Glutamatergic neuron (in vitro differentiated cells): ENCODE measurements around the gene FES. TPM values are rescaled to one million over a fixed set of nuclear protein-coding genes. Genes with fewer than 3 reads are reported as not detected.

Experiments
- DNase-seq: peaks from one replicate; pipeline ENCODE4 v3.0.0; 2022
- H3K27ac Mint-ChIP-seq: one replicate; pipeline ENCODE4 v1.8.0; 2020; ENCODE audit warnings: mild to moderate bottlenecking, mixed read lengths, inconsistent platforms; ENCODE audit not compliant: unreplicated experiment
- H3K27me3 Mint-ChIP-seq: one replicate; pipeline ENCODE4 v1.8.0; 2020; ENCODE audit warnings: mild to moderate bottlenecking, moderate library complexity, mixed read lengths, inconsistent platforms; ENCODE audit not compliant: unreplicated experiment
- H3K36me3 Mint-ChIP-seq: one replicate; pipeline ENCODE4 v1.8.0; 2020; ENCODE audit warnings: mild to moderate bottlenecking, mixed read lengths, inconsistent platforms; ENCODE audit not compliant: unreplicated experiment
- H3K4me1 Mint-ChIP-seq: one replicate; pipeline ENCODE4 v1.8.0; 2020; ENCODE audit warnings: mild to moderate bottlenecking, low read depth, mixed read lengths, inconsistent platforms; ENCODE audit not compliant: unreplicated experiment
- H3K4me3 Mint-ChIP-seq: one replicate; pipeline ENCODE4 v1.8.0; 2020; ENCODE audit warnings: mild to moderate bottlenecking, mixed read lengths, inconsistent platforms; ENCODE audit not compliant: unreplicated experiment
- H3K9me3 Mint-ChIP-seq: one replicate; pipeline ENCODE4 v1.8.0; 2020; ENCODE audit warnings: mild to moderate bottlenecking, moderate library complexity, mixed read lengths, inconsistent platforms; ENCODE audit not compliant: unreplicated experiment
- total RNA-seq: library from RNA; stranded (reverse); fragmentation: NEBNext Ultra II Directional; extraction: Animal tissue kit (Norgen Biotek cat#: 25700); gene quantifications from one replicate; pipeline ENCODE4 v1.2.1, GENCODE V29; 2021; ENCODE audit not compliant: unreplicated experiment
- TF ChIP-seq, protein P1 (sequence below): fragments of 200-600 bp; sonication (generic); IDR thresholded peaks from one replicate; pipeline ENCODE4 v1.5.0; 2021; ENCODE audit not compliant: partially characterized antibody, unreplicated experiment

The FES gene
- total RNA-seq, 1 donor from 2014 or later: 3.3 TPM

- H3K36me3 Mint-ChIP-seq: peaks cover 6% of the 10 kb centered on the region
- DNase-seq: peak; percentile 76
- TF ChIP-seq, protein P1, sequence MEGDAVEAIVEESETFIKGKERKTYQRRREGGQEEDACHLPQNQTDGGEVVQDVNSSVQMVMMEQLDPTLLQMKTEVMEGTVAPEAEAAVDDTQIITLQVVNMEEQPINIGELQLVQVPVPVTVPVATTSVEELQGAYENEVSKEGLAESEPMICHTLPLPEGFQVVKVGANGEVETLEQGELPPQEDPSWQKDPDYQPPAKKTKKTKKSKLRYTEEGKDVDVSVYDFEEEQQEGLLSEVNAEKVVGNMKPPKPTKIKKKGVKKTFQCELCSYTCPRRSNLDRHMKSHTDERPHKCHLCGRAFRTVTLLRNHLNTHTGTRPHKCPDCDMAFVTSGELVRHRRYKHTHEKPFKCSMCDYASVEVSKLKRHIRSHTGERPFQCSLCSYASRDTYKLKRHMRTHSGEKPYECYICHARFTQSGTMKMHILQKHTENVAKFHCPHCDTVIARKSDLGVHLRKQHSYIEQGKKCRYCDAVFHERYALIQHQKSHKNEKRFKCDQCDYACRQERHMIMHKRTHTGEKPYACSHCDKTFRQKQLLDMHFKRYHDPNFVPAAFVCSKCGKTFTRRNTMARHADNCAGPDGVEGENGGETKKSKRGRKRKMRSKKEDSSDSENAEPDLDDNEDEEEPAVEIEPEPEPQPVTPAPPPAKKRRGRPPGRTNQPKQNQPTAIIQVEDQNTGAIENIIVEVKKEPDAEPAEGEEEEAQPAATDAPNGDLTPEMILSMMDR: peak; percentile 50
- H3K27ac Mint-ChIP-seq: peak overlapping the region; percentile 40
- peaks cover 11% of the 10 kb centered on the region for H3K27me3 Mint-ChIP-seq
- H3K4me3 Mint-ChIP-seq: peak overlapping the region; percentile 89
- peaks cover 9% of the 10 kb centered on the region for H3K4me1 Mint-ChIP-seq
- peaks cover 5% of the 10 kb centered on the region for H3K9me3 Mint-ChIP-seq
Measured at GRCh38 chr15:90902040-90902839, 17.9 kb downstream of the FES start.

DNA sequence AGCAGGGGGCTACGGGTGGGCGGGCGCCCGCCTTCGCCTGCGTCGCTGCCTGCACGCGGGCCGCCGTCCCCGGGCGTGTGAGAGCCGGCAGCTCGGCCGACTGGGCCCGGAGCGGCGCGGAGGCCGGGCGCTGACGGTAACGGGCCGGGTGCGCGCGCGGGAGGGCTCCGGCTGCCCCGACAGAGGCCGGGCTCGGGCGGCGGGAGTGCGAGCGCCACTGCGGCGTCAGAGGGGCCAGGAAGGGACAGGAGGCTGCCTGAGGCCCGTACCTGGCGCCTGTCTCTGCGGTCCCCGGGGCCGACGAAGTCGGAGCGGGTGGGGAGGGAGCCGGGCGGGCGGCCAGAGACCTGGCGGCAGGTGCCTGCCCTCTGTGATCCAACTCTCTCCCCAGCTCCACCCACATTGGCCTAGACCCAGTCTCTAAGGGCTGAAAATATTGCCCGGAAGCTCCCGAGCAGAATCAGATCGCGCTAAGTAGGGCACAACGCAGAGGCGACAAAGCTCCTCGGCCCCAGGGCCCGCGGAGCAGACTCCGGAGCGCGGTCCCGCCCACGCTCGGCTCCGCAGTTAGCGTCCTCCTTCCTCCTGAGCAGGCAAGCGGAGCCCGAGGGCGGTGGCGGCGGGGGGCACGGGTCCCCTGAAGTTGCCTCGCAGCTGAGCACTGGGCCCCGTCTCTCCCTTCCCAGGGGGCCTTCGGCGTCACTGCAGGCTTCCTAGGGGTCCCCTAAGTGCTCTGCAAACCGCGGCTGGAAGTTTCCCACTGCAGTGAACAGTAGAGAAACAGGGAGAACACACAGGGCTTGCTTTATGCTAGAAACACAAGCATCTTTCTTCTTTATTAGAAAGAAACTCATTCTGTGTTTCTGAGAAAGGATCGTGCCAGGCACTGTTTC, 18.8 kb downstream of the FES start, which contains the start of gene MAN2A2:
Gene MAN2A2, plus strand, starts transcription at position 463 of the 893 bp plus-strand sequence. CDS start 906 bp downstream, outside the sequence.
- Mint-ChIP-seq H3K36me3 (peaks cover 6% of the 10 kb centered on the region), H3K9me3 (peaks cover 5% of the 10 kb centered on the region), H3K4me1 (peaks cover 9% of the 10 kb centered on the region), H3K4me3 (peak within 1 kb of the TSS; percentile 89), H3K27me3 (peaks cover 11% of the 10 kb centered on the region), H3K27ac (peak within 1 kb of the TSS; percentile 40)
- TF ChIP-seq, protein P1: no peak
- DNase-seq: peak; percentile 59

- Mint-ChIP-seq H3K4me3 (peak overlapping the region; percentile 76), H3K4me1 (peaks cover 9% of the 10 kb centered on the region), H3K27ac (no peak overlapping the region), H3K36me3 (peaks cover 6% of the 10 kb centered on the region), H3K9me3 (peaks cover 3% of the 10 kb centered on the region), H3K27me3 (peaks cover 11% of the 10 kb centered on the region)
- TF ChIP-seq, protein P1: no peak
- DNase-seq: no peak
Measured at GRCh38 chr15:90903733-90904536, 19.6 kb downstream of the FES start.

DNA sequence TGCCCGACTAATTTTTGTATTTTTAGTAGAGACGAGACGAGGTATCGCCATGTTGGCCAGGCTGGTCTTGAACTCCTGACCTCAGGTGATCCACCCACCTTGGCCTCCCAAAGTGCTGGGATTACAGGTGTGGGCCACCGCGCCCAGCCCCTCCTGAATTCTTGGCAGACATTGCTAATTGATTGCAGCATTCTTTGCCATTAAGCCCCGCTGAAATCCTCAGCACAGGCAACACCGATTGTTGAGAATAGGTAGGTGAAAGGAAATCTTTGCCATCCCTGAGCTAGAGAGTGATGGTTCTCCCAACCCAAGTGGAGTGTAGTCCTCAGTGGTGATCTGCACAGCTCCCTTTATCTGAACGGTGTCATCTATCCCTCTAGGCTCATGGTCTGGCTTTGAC, 20.4 kb downstream of the FES start:
- Mint-ChIP-seq H3K4me1 (peaks cover 9% of the 10 kb centered on the region), H3K9me3 (peaks cover 3% of the 10 kb centered on the region), H3K4me3 (no peak overlapping the region), H3K36me3 (peaks cover 6% of the 10 kb centered on the region), H3K27me3 (peaks cover 11% of the 10 kb centered on the region), H3K27ac (no peak overlapping the region)
- TF ChIP-seq, protein P1: no peak
- no peak for DNase-seq
